Ovary (tissue), 3 donors: Measurements from ENCODE around the gene ZSCAN18.
A peak's percentile ranks its signal among the peaks of the same experiment; 100 is the strongest.

Source experiments
- CTCF ChIP-seq, 3 donors: fragments of 450-650 bp in 2 of 3; fragments of 200-600 bp in 1 of 3; IDR thresholded peaks; one replicate each; pipeline versions ENCODE4 v1.5.1 to v1.8.0; 2016 to 2022; ENCODE audit warnings: antibody characterized with exemption in 3 of 3, mild to moderate bottlenecking in 1 of 3
- EP300 ChIP-seq: sonication (generic); formaldehyde crosslinking; IDR thresholded peaks from one replicate; pipeline ENCODE4 v1.6.1; 2017; ENCODE audit warnings: antibody characterized with exemption
- POLR2A ChIP-seq: fragments of 450-650 bp; IDR thresholded peaks from one replicate; pipeline ENCODE4 v1.6.1; 2017; ENCODE audit warnings: antibody characterized with exemption, mild to moderate bottlenecking, moderate library complexity
- donor health status: DM: no; HTN: no; CAD: no.

GRCh38 chr19:58059003-58059670 is 38.9 kb downstream of the ZSCAN18 start, which contains the start of gene ZNF135:
- TF ChIP-seq POLR2A (peak; percentile 38), CTCF (IDR thresholded peaks at IDR 0.05) (no peak), EP300 (no peak)
